HG02642 (cell line): ENCODE results near the gene MCF2L.

Experiments
- ATAC-seq: cut with Tn5 transposase; IDR thresholded peaks from one replicate; pipeline ENCODE4 v1.9.1; 2021; ENCODE audit warnings: mild to moderate bottlenecking; ENCODE audit not compliant: unreplicated experiment, poor library complexity

MCF2L gene

GRCh38 chr13:113008851-113009250 is 39.8 kb downstream of the MCF2L start:
- no peak for ATAC-seq

- no peak for ATAC-seq
Observed at GRCh38 chr13:113009743-113010509, 40.9 kb downstream of the MCF2L start.

GRCh38 chr13:113010510-113010865 is 41.5 kb downstream of the MCF2L start:
- ATAC-seq: no peak

- ATAC-seq: no peak
Observed at GRCh38 chr13:113013303-113013702, 44.3 kb downstream of the MCF2L start.

GRCh38 chr13:113013878-113014751 is 45.1 kb downstream of the MCF2L start:
- no peak for ATAC-seq

- no peak for ATAC-seq
Observed at GRCh38 chr13:113014752-113015745, 46.0 kb downstream of the MCF2L start.

- ATAC-seq: no peak
Observed at GRCh38 chr13:113015826-113016525, 47.0 kb downstream of the MCF2L start.

GRCh38 chr13:113016526-113017295 is 47.7 kb downstream of the MCF2L start:
- ATAC-seq: no peak

- no peak for ATAC-seq
Observed at GRCh38 chr13:113017506-113018215, 48.6 kb downstream of the MCF2L start.

- no peak for ATAC-seq
Observed at GRCh38 chr13:113018676-113019465, 49.9 kb downstream of the MCF2L start.

- no peak for ATAC-seq
Observed at GRCh38 chr13:113020323-113021080, 51.5 kb downstream of the MCF2L start.

- ATAC-seq: no peak
Observed at GRCh38 chr13:113021391-113021790, 52.4 kb downstream of the MCF2L start.

GRCh38 chr13:113021811-113022210 is 52.8 kb downstream of the MCF2L start:
- ATAC-seq: no peak

GRCh38 chr13:113022391-113022744 is 53.4 kb downstream of the MCF2L start:
- ATAC-seq: no peak

- no peak for ATAC-seq
Observed at GRCh38 chr13:113022745-113023574, 53.9 kb downstream of the MCF2L start.
